ENCODE data around the gene YAF2. TPM values are rescaled to one million over a fixed set of nuclear protein-coding genes. Genes with fewer than 3 reads are reported as not detected.

YAF2 gene
- total RNA-seq, 2 donors from 2014 or later: 19.4 to 27.3 TPM

DNA sequence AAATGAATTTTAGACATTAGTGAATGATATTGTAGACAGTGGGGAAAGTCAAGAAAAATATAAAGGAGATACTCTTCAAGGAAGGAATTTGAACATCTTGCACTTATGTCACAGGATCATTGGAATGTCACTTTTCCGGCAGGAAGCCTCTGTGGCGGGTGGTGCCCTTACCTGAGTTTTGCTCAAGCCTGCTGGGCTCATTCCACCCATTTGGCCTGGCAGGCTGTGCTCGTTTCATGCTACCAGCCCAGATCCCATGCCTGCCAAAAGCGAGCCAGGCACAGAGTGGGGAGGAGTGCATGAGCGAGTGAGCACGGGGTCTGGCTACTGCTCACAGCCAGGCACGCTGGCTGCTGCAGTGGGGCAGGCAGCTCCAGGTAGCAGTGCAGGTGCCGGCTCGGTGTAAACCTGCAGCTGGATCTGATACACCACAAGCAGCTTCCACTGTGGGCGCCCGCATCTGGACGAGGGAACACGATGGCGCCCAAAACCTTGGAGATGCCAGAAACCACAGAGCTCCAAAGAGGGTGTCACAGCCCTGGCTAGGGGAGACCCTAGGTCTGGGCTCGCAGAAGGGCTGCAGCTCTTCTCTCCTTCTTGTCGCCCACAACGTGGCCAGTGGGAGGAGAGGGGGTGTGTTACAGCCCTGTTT is 28.7 kb upstream of the YAF2 start:
- 91 to 93% methylated on average over 11 to 15 of the region's 17 CpGs for WGBS, 2 experiments (ENCODE audit: insufficient coverage in 1 of 2, insufficient read length in 1 of 2)
- no peak overlapping the region for H3K4me3 Mint-ChIP-seq

GRCh38 chr12:42262271-42262670 is 24.2 kb upstream of the YAF2 start:
- H3K27me3 Mint-ChIP-seq (ENCODE audit: insufficient read depth): peaks cover 5% of the 10 kb centered on the region

More for the DNA sequence above, 28.7 kb upstream of the YAF2 start:
- TF ChIP-seq, protein P1, sequence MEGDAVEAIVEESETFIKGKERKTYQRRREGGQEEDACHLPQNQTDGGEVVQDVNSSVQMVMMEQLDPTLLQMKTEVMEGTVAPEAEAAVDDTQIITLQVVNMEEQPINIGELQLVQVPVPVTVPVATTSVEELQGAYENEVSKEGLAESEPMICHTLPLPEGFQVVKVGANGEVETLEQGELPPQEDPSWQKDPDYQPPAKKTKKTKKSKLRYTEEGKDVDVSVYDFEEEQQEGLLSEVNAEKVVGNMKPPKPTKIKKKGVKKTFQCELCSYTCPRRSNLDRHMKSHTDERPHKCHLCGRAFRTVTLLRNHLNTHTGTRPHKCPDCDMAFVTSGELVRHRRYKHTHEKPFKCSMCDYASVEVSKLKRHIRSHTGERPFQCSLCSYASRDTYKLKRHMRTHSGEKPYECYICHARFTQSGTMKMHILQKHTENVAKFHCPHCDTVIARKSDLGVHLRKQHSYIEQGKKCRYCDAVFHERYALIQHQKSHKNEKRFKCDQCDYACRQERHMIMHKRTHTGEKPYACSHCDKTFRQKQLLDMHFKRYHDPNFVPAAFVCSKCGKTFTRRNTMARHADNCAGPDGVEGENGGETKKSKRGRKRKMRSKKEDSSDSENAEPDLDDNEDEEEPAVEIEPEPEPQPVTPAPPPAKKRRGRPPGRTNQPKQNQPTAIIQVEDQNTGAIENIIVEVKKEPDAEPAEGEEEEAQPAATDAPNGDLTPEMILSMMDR (conservative IDR thresholded peaks at IDR 0.05): no peak
- Histone ChIP-seq H3K27ac (ENCODE audit: low read depth, low read length) (no peak overlapping the region), H3K9me3 (ENCODE audit: control insufficient read depth, low read length) (no peaks in the 10 kb centered on the region), H3K36me3 (ENCODE audit: control insufficient read depth, insufficient read depth, low read length) (no peaks in the 10 kb centered on the region), H3K4me1 (ENCODE audit: control insufficient read depth, insufficient read depth, low read length) (no peaks in the 10 kb centered on the region), H3K4me3 (ENCODE audit: low read length) (no peak overlapping the region), H3K27me3 (ENCODE audit: control insufficient read depth, insufficient read depth, low read length, poor library complexity, severe bottlenecking) (no peaks in the 10 kb centered on the region), H3K9ac (ENCODE audit: extremely low read depth, low read length, poor library complexity, severe bottlenecking) (no peak overlapping the region)
- peaks cover 4% of the 10 kb centered on the region for H3K4me1 Mint-ChIP-seq
- peak; percentile 53 for DNase-seq
- no peak overlapping the region for H3K27ac Mint-ChIP-seq
- H3K36me3 Mint-ChIP-seq (ENCODE audit: low read depth): no peaks in the 10 kb centered on the region
- no peaks in the 10 kb centered on the region for H3K9me3 Mint-ChIP-seq
- peaks cover 10% of the 10 kb centered on the region for H3K27me3 Mint-ChIP-seq (ENCODE audit: insufficient read depth)

GRCh38 chr12:42261708-42262107 is 23.7 kb upstream of the YAF2 start:
- Histone ChIP-seq H3K27me3 (ENCODE audit: control insufficient read depth, insufficient read depth, low read length, poor library complexity, severe bottlenecking) (no peaks in the 10 kb centered on the region), H3K4me3 (ENCODE audit: low read length) (no peak overlapping the region), H3K9me3 (ENCODE audit: control insufficient read depth, low read length) (no peaks in the 10 kb centered on the region), H3K27ac (ENCODE audit: low read depth, low read length) (no peak overlapping the region), H3K4me1 (ENCODE audit: control insufficient read depth, insufficient read depth, low read length) (no peaks in the 10 kb centered on the region), H3K9ac (ENCODE audit: extremely low read depth, low read length, poor library complexity, severe bottlenecking) (no peak overlapping the region), H3K36me3 (ENCODE audit: control insufficient read depth, insufficient read depth, low read length) (no peaks in the 10 kb centered on the region)
- H3K27ac Mint-ChIP-seq: no peak overlapping the region
- no peaks in the 10 kb centered on the region for H3K9me3 Mint-ChIP-seq
- no peak overlapping the region for H3K4me3 Mint-ChIP-seq
- H3K27me3 Mint-ChIP-seq (ENCODE audit: insufficient read depth): peaks cover 4% of the 10 kb centered on the region
- no peak for DNase-seq
- no peaks in the 10 kb centered on the region for H3K4me1 Mint-ChIP-seq
- H3K36me3 Mint-ChIP-seq (ENCODE audit: low read depth): no peaks in the 10 kb centered on the region
- 92% methylated on average over 4 of the region's 4 CpGs; no CpG with 5 or more reads in 1 of the 2 experiments for WGBS, 2 experiments (ENCODE audit: insufficient coverage in 1 of 2, insufficient read length in 1 of 2)
- TF ChIP-seq, protein P1 (conservative IDR thresholded peaks at IDR 0.05): no peak

More at GRCh38 chr12:42262271-42262670, 24.2 kb upstream of the YAF2 start:
- Histone ChIP-seq H3K27ac (ENCODE audit: low read depth, low read length) (no peak overlapping the region), H3K4me1 (ENCODE audit: control insufficient read depth, insufficient read depth, low read length) (no peaks in the 10 kb centered on the region), H3K9me3 (ENCODE audit: control insufficient read depth, low read length) (no peaks in the 10 kb centered on the region), H3K9ac (ENCODE audit: extremely low read depth, low read length, poor library complexity, severe bottlenecking) (no peak overlapping the region), H3K27me3 (ENCODE audit: control insufficient read depth, insufficient read depth, low read length, poor library complexity, severe bottlenecking) (no peaks in the 10 kb centered on the region), H3K36me3 (ENCODE audit: control insufficient read depth, insufficient read depth, low read length) (no peaks in the 10 kb centered on the region), H3K4me3 (ENCODE audit: low read length) (no peak overlapping the region)
- Mint-ChIP-seq H3K27ac (no peak overlapping the region), H3K36me3 (ENCODE audit: low read depth) (no peaks in the 10 kb centered on the region), H3K4me3 (no peak overlapping the region), H3K9me3 (no peaks in the 10 kb centered on the region), H3K4me1 (no peaks in the 10 kb centered on the region)
- WGBS, 2 experiments (ENCODE audit: insufficient coverage in 1 of 2, insufficient read length in 1 of 2): 90% methylated on average over 2 of the region's 2 CpGs; no CpG with 5 or more reads in 1 of the 2 experiments
- DNase-seq: no peak
- TF ChIP-seq, protein P1 (conservative IDR thresholded peaks at IDR 0.05): no peak

Data from endodermal cell (in vitro differentiated cells).